Natural killer cell (primary cell): Measurements from ENCODE around the gene OSTF1. TPM values are rescaled to one million over a fixed set of nuclear protein-coding genes. Genes with fewer than 3 reads are reported as not detected.

ENCODE experiments used
- ATAC-seq, 3 donors: fragments of 150-1000 bp in 2 of 3; fragments of 200-7000 bp in 1 of 3; cut with Tn5 transposase; 1 replicate in 1 of 3; 2 replicates in 2 of 3; pipeline ENCODE4 v1.10.0; 2021; ENCODE audit warnings: mild to moderate bottlenecking in 2 of 3, moderate library complexity in 2 of 3
- DNase-seq, 2 donors: peaks; one replicate each; pipeline versions ENCODE4 v3.0.0 to v3.0.0-alpha.2; 2013 to 2021; ENCODE audit warnings: mixed read lengths in 1 of 2
- H3K27ac ChIP-seq: one replicate; pipeline ENCODE4 v1.5.1; 2013; ENCODE audit warnings: mild to moderate bottlenecking, low read length
- H3K27me3 ChIP-seq: one replicate; pipeline ENCODE4 v1.6.1; 2013; ENCODE audit warnings: low read length; ENCODE audit not compliant: control insufficient read depth, insufficient read depth
- H3K36me3 ChIP-seq: one replicate; pipeline ENCODE4 v1.6.1; 2013; ENCODE audit warnings: low read length; ENCODE audit not compliant: control insufficient read depth, insufficient read depth
- H3K4me1 ChIP-seq: one replicate; pipeline ENCODE4 v1.6.1; 2013; ENCODE audit warnings: low read length; ENCODE audit not compliant: control insufficient read depth, insufficient read depth
- H3K4me3 ChIP-seq: one replicate; pipeline ENCODE4 v1.5.1; 2013; ENCODE audit warnings: low read length
- H3K9me3 ChIP-seq: one replicate; pipeline ENCODE4 v1.6.1; 2013; ENCODE audit warnings: low read length; ENCODE audit not compliant: control insufficient read depth, insufficient read depth
- H3K27ac Mint-ChIP-seq, 2 donors: one replicate each; pipeline ENCODE4 v1.8.0; 2022; ENCODE audit warnings: mild to moderate bottlenecking in 2 of 2, mixed read lengths in 2 of 2, moderate library complexity in 1 of 2
- H3K27me3 Mint-ChIP-seq, 2 donors: one replicate each; pipeline ENCODE4 v1.8.0; 2022; ENCODE audit warnings: low read depth in 2 of 2, mixed read lengths in 2 of 2
- H3K36me3 Mint-ChIP-seq: one replicate; pipeline ENCODE4 v1.8.0; 2022; ENCODE audit warnings: mixed read lengths
- H3K4me1 Mint-ChIP-seq, 2 donors: one replicate each; pipeline ENCODE4 v1.8.0; 2022; ENCODE audit warnings: mixed read lengths in 2 of 2
- H3K4me3 Mint-ChIP-seq: one replicate; pipeline ENCODE4 v1.8.0; 2022; ENCODE audit warnings: mild to moderate bottlenecking, moderate library complexity, mixed read lengths
- H3K9me3 Mint-ChIP-seq, 2 donors: one replicate each; pipeline ENCODE4 v1.8.0; 2022; ENCODE audit warnings: mixed read lengths in 2 of 2
- CTCF ChIP-seq: fragments of 200-600 bp; IDR thresholded peaks from one replicate; pipeline ENCODE4 v1.8.0; 2022; ENCODE audit warnings: antibody characterized with exemption
- WGBS: methylation state at CpG from one replicate; pipeline ENCODE4 v1.1.7; 2013; ENCODE audit warnings: missing lambda C conversion rate; ENCODE audit not compliant: insufficient coverage; 5-methylcytosine and 5-hydroxymethylcytosine counted together
- intact Hi-C: fragments of 100-400 bp; cut with micrococcal nuclease; formaldehyde crosslinking; loops from one replicate; pipeline ENCODE4 v1.14.2; 2022
- total RNA-seq, 4 donors: library from RNA; stranded (reverse); fragments of 120-200 nt in 1 of 4; gene quantifications; one replicate each; pipeline versions ENCODE4 v1.2.3 to v1.2.4, GENCODE V29; 2013 to 2022

The OSTF1 gene
- total RNA-seq, 3 donors from 2014 or later (not counting 1 experiment from before 2014, with no cell fraction given) = 140 to 187 (median 177) TPM

- TF ChIP-seq CTCF = no peak
- WGBS = 84% methylated on average over 1 of the region's 2 CpGs
- ATAC-seq = peak in 1 of 3 donors; percentile 32
Measured at GRCh38 chr9:75188756-75189155, 100.4 kb downstream of the OSTF1 start.

GRCh38 chr9:75190762-75191161, 102.4 kb downstream of the OSTF1 start:
- peak in 1 of 2 donors; percentile 8 for DNase-seq
- ATAC-seq = no peak
- Mint-ChIP-seq H3K9me3 (no peaks in the 10 kb centered on the region), H3K27me3 (no peaks in the 10 kb centered on the region), H3K4me3 (no peak overlapping the region), H3K36me3 (no peaks in the 10 kb centered on the region), H3K4me1 (peaks cover 28 to 32% of the 10 kb centered on the region in 2 donors), H3K27ac (no peak overlapping the region)
- 100% methylated on average over 1 of the region's 2 CpGs for WGBS
- H3K27ac ChIP-seq = no peak overlapping the region
- H3K9me3 ChIP-seq = no peaks in the 10 kb centered on the region
- no peaks in the 10 kb centered on the region for H3K27me3 ChIP-seq
- no peak for TF ChIP-seq CTCF
- no peak overlapping the region for H3K4me3 ChIP-seq
- H3K4me1 ChIP-seq = no peaks in the 10 kb centered on the region
- intact Hi-C loops = no loop called here
- no peaks in the 10 kb centered on the region for H3K36me3 ChIP-seq

More at GRCh38 chr9:75188756-75189155, 100.4 kb downstream of the OSTF1 start:
- no peak overlapping the region for H3K4me3 Mint-ChIP-seq
- Histone ChIP-seq H3K36me3 (peaks cover 2% of the 10 kb centered on the region), H3K4me3 (no peak overlapping the region), H3K9me3 (no peaks in the 10 kb centered on the region), H3K27me3 (no peaks in the 10 kb centered on the region), H3K4me1 (no peaks in the 10 kb centered on the region), H3K27ac (no peak overlapping the region)
- intact Hi-C loops = loop anchor here (5.0 kb wide), 1 partner anchor 36 kb away; no protein-coding TSS in a partner anchor
- H3K27ac Mint-ChIP-seq = no peak overlapping the region
- H3K9me3 Mint-ChIP-seq = no peaks in the 10 kb centered on the region
- DNase-seq = no peak
- no peaks in the 10 kb centered on the region for H3K36me3 Mint-ChIP-seq
- H3K4me1 Mint-ChIP-seq = peaks cover 32 to 41% of the 10 kb centered on the region in 2 donors
- H3K27me3 Mint-ChIP-seq = no peaks in the 10 kb centered on the region

Other genes with a start within 250 kb of the OSTF1 start
- gene TRPM6, start 200.6 kb upstream of the OSTF1 start, total RNA-seq = 10 to 100 TPM in 1 of 3 donors, under 1 TPM in 1, not detected in 1; 0.36 to 12.8 TPM
- gene C9orf40, start 135.6 kb upstream of the OSTF1 start, total RNA-seq = 1 to 10 TPM; 1.8 to 3.9 (median 3.6) TPM
- 10 to 100 TPM; 21.2 to 27.8 (median 25.9) TPM for gene CARNMT1, start 60.2 kb upstream of the OSTF1 start, total RNA-seq
- gene NMRK1, start 359 bp upstream of the OSTF1 start, total RNA-seq = 10 to 100 TPM; 23.7 to 52.0 (median 44.4) TPM